Cardiac ventricle fibroblast (primary cell): ENCODE data around the gene HILPDA. TPM values are rescaled to one million over a fixed set of nuclear protein-coding genes. Genes with fewer than 3 reads are reported as not detected.

Experiments used
- total RNA-seq: library from RNA; depleted of rRNA; stranded (reverse); fragments of >200 nt; gene quantifications from 2 replicates; pipeline ENCODE4 v1.2.3, GENCODE V29; 2015

HILPDA gene, protein sequence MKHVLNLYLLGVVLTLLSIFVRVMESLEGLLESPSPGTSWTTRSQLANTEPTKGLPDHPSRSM
- 43.1 and 50.9 TPM in 2 replicates for total RNA-seq

GRCh38 chr7:128455543-128456254, at the start of gene HILPDA:
Gene HILPDA (plus strand): TSS chr7:128455878. CDS start chr7:128457269, 1,391 bp downstream.

DNA sequence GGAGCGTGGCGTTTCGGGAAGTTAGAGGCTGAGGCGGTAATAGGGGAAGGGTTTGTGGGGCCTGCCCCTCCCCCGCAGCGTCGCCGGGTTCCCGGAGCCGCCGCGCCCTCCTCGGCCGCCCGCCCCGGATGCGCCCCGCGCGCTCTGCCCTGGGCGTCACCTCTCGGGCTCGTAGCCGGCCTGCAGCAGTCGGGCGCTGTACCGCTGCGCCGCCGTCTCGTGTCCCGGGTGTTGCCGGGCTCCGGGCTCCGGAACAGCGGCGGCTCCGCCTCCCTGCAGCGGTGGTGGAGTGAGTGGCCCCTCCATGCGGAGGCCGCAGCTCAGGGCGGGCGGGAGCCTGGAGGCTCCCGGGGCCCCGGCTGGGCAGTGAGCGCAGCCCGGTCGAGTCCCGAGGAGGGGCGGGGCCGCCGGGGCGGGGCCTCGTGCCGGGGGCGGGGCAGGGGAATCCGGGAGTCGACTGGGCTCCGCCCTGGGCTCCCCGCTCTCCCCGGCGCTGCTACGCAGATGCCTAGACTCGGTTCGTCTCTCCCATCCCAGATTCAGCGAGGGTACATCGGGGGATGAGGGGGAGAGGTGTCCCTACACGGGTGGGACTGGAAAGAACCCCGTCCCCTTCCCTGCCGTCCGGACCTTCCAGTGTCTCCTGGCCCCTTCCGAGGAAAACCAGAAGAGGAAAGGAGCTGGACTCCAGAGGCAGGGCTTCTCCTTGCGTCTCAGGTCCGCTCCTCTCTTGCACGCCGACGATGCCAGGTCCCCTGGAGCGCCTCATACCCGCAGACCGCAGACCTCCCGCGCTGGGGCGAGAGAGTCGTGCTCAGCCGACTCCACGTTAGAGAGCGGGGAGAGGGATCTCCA, 45.9 kb upstream of the HILPDA start, which contains the start of gene IMPDH1:
Gene IMPDH1, minus strand, starts transcription at position 387 of the 855 bp plus-strand sequence. Its CDS starts 81 bp downstream, at position 306.

DNA sequence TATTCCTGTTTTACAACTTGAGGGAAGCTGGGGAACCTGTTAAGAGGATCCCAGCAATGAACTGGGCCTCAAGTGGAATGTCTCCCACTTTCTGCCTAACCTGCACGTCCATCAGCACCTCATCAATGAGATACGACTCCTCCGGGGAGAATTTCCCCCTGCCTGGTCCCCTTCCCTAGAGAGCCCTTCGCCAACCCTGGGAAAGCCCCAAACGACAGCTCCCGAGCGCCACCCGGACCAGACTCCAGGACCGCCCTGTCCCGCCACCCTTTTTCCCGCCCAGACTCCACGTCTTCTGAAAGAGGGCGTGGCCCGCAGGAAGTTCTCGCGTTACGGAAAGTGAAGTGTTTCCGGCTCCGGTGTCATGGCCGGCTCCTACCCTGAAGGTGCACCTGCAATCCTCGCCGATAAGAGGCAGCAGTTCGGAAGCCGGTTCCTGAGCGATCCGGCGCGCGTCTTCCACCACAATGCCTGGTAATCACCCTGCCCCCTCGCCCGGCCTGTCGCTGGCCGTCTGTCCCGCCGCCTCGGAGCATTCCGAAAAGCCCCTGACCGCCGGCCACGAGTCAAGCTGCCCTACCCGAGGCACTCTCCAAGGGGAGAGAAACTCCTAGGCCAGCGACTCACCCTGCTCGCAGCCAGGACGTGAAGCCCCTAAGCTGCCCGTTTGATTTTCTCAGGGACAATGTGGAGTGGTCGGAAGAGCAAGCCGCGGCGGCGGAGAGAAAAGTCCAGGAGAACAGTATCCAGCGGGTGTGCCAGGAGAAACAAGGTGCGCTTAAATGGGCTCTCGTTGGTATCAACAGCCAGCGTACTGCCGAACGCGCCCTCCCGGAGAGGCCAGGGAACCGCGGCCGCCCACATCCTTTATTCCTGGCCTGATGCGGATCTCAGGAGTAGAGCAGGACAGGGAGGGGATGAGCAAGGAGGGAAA, 21.0 kb downstream of the HILPDA start, which contains the start of gene METTL2B:
Gene METTL2B, plus strand, starts transcription at position 347 of the 934 bp plus-strand sequence. Its CDS starts 18 bp downstream, at position 365.

Other genes starting within 250 kb of the HILPDA start
- not detected in 2 replicates for gene LEP, start 214.6 kb upstream of the HILPDA start, total RNA-seq
- 10.9 and 11.6 TPM in 2 replicates for gene RBM28, start 112.0 kb upstream of the HILPDA start, total RNA-seq
- gene PRRT4, start 94.2 kb upstream of the HILPDA start, total RNA-seq: 0.54 and 0.56 TPM in 2 replicates
- gene IMPDH1, start 45.9 kb upstream of the HILPDA start, total RNA-seq: 39.4 and 44.6 TPM in 2 replicates
- 21.6 and 23.5 TPM in 2 replicates for gene METTL2B, start 20.9 kb downstream of the HILPDA start, total RNA-seq
- 0.19 and 0.20 TPM in 2 replicates for gene GARIN1A, start 216.4 kb downstream of the HILPDA start, total RNA-seq